ENCODE results near the gene ONECUT3.

Gene ONECUT3

GRCh38 chr19:1779574-1779973, 26.3 kb downstream of the ONECUT3 start:
- H3K4me1 ChIP-seq: no peaks in the 10 kb centered on the region
- no peak overlapping the region for H3K4me3 ChIP-seq (ENCODE audit: low read depth, low read length)
- H3K9me3 ChIP-seq: peaks cover 7% of the 10 kb centered on the region
- peaks cover 74% of the 10 kb centered on the region for H3K27me3 ChIP-seq
- no peak for DNase-seq
- no peak for TF ChIP-seq CTCF (IDR thresholded peaks at IDR 0.05; ENCODE audit: low read depth, low read length)
- no peaks in the 10 kb centered on the region for H3K36me3 ChIP-seq

GRCh38 chr19:1780272-1780958, 27.1 kb downstream of the ONECUT3 start:
- DNase-seq: no peak
- TF ChIP-seq CTCF (IDR thresholded peaks at IDR 0.05; ENCODE audit: low read depth, low read length): peak; percentile 19
- H3K9me3 ChIP-seq: peaks cover 4% of the 10 kb centered on the region

GRCh38 chr19:1782521-1782920, 29.2 kb downstream of the ONECUT3 start:
- peaks cover 47% of the 10 kb centered on the region for H3K27me3 ChIP-seq

More at GRCh38 chr19:1780272-1780958, 27.1 kb downstream of the ONECUT3 start:
- H3K4me1 ChIP-seq: no peaks in the 10 kb centered on the region
- H3K27me3 ChIP-seq: peaks cover 65% of the 10 kb centered on the region
- H3K36me3 ChIP-seq: no peaks in the 10 kb centered on the region
- no peak overlapping the region for H3K4me3 ChIP-seq (ENCODE audit: low read depth, low read length)

GRCh38 chr19:1783354-1783753, 30.0 kb downstream of the ONECUT3 start:
- Histone ChIP-seq H3K27me3 (peaks cover 45% of the 10 kb centered on the region), H3K36me3 (no peaks in the 10 kb centered on the region), H3K4me3 (ENCODE audit: low read depth, low read length) (no peak overlapping the region), H3K4me1 (no peaks in the 10 kb centered on the region), H3K9me3 (peaks cover 4% of the 10 kb centered on the region)
- TF ChIP-seq CTCF (IDR thresholded peaks at IDR 0.05; ENCODE audit: low read depth, low read length): no peak
- DNase-seq: no peak

More at GRCh38 chr19:1782521-1782920, 29.2 kb downstream of the ONECUT3 start:
- no peak overlapping the region for H3K4me3 ChIP-seq (ENCODE audit: low read depth, low read length)
- H3K4me1 ChIP-seq: no peaks in the 10 kb centered on the region
- H3K36me3 ChIP-seq: no peaks in the 10 kb centered on the region
- no peak for DNase-seq
- TF ChIP-seq CTCF (IDR thresholded peaks at IDR 0.05; ENCODE audit: low read depth, low read length): no peak
- peaks cover 4% of the 10 kb centered on the region for H3K9me3 ChIP-seq

GRCh38 chr19:1783874-1784273, 30.6 kb downstream of the ONECUT3 start:
- Histone ChIP-seq H3K4me3 (ENCODE audit: low read depth, low read length) (no peak overlapping the region), H3K27me3 (peaks cover 44% of the 10 kb centered on the region)
- no peak for DNase-seq

More at GRCh38 chr19:1783874-1784273, 30.6 kb downstream of the ONECUT3 start:
- Histone ChIP-seq H3K9me3 (peaks cover 4% of the 10 kb centered on the region), H3K4me1 (no peaks in the 10 kb centered on the region), H3K36me3 (no peaks in the 10 kb centered on the region)
- no peak for TF ChIP-seq CTCF (IDR thresholded peaks at IDR 0.05; ENCODE audit: low read depth, low read length)
